UCSD-AML1 (cell line): ENCODE data around the gene PHLDB1.

Experiments
- DNase-seq: peaks from one replicate; lab custom pipeline; 2025; ENCODE audit not compliant: unreplicated experiment; lab: John Stamatoyannopoulos, UW

PHLDB1 gene

GRCh38 chr11:118638726-118639125 is 31.3 kb downstream of the PHLDB1 start:
- no peak for DNase-seq

- no peak for DNase-seq
Measured at GRCh38 chr11:118639899-118640298, 32.5 kb downstream of the PHLDB1 start.

DNA sequence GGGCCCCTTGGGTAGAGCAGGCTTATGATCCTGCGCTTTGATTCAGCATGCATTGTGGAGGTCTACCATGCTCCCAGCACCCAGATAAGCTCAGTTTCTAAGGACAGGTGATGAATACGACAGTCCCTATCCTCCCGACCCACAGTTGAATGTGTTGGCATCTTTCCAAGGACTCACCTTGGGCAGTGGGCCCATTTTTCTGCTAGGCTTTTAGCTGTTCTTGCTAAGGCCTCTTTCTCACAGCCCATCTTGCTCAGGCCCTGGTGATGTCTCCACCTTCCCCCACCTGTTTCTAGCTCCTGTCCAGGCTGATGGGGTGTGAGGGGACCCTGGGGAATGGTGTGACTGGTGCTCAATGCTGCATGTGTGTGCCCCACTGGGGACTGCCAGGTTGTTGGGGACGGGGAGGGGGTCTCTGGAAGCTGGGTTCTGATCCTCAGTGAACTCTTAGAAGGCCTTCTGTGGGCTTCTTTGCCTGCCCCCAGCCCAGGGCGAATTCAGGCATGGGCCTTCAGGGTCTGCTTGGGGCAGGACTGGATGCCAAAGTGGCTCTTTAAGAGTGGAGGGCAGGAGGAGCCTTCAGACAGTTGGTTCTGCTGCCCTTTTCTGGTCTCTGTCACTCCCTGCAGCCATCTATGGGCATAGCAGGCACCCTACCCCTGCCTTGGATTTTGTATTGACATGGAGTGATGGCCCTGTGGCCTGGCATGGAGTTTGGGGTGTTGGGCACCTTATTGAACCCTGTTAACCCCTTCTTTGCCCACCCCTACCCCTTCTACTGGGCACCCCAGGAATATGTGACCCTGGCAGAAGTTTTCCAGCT is 33.1 kb downstream of the PHLDB1 start:
- no peak for DNase-seq

- DNase-seq = no peak
Measured at GRCh38 chr11:118641397-118642019, 34.1 kb downstream of the PHLDB1 start.

DNA sequence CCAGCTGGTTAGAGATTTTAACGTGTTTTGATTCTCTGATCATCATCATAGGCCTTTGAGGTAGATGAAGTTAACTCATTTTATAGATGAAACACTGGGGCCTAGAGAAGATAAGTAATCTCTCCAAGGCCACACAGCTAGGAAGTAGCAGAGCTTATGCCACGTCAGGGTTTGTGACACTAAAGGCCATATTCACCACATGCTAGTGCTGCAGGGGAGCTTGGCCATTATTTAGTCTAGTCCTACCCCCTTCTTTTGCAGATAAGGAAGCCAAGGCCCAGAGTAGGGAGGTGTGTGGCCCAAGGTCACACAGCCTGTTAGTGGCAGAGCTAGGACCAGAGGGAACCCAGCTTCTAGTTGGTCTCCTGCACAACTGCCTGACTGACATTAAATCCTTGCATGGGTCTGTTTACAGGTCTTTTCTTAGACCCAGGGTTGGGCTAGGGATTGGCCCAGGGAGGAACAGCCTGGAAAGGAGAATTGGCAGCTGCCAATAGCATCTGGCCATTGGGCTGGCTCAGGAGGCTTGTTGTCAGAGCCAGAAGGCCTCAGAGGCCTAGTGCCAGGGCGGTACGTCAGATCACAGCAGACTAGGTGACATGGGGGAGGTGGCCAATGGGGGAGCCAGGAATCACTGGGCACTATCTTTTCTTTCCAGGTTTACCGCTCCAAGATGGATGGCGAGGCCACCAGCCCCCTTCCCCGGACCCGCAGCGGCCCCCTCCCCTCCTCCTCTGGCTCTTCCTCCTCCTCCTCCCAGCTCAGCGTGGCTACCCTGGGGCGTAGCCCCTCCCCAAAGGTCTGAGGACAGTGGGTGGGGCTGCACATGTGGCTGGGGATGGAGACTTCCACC is 36.0 kb downstream of the PHLDB1 start:
- DNase-seq = no peak

DNA sequence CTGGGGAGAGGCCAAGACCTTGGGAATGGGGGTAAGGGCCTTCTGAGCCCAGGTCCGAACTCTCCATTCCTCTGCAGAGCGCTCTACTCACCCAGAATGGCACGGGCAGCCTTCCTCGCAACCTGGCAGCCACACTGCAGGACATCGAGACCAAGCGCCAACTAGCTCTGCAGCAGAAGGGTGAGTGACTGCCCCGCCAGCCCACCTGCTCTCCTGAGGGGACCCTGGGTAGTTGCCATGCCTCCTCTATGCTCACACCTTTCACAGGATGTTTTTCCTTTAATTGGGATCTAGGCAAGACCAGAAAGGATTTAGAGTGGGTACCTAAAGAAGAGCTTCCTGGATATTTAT is 36.6 kb downstream of the PHLDB1 start:
- DNase-seq = no peak

- DNase-seq = no peak
Measured at GRCh38 chr11:118644496-118644895, 37.1 kb downstream of the PHLDB1 start.

DNA sequence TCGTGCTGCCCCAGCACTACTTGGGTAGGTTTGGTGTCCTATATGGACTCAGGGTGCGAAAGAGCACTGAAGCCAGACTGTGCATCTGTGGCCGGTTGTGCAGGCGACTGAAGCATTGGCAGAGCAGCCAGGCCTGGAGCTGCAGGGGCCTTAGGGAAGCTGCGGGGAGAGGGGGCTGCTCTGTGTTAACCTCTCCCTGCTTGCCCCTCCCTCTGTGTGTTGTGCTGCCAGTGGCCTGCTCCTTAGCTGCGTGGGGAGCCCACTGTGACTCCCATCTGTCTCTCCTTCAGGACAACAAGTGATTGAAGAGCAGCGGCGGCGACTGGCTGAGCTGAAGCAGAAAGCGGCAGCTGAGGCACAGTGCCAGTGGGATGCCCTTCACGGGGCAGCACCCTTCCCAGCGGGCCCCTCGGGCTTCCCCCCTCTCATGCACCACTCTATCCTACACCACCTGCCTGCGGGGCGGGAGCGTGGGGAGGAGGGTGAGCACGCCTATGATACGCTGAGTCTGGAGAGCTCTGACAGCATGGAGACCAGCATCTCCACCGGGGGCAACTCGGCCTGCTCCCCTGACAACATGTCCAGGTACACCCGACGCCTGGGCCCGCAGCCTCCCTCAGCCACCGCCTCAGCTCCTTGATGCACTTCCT is 37.8 kb downstream of the PHLDB1 start:
- no peak for DNase-seq

GRCh38 chr11:118646393-118646792 is 39.0 kb downstream of the PHLDB1 start:
- DNase-seq = no peak

DNA sequence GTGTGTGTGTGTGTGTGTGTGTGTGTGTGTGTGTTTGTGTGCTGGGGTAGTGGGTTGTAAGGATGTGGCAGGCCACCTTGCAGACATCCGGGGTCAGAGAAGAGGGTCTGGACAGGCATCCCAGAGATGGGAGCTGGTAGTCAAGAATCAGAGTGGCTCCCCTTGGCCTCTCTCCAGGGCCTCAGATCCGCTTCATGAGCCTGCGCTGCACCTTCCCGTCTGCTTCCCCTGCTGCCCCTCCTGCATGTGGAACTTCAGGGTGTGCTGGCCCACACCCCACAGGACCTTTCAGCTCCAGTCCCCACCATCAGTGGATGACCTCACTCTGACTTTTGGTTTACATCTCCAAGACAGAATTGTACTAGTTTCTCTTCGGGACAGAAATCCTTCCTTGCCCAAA is 40.9 kb downstream of the PHLDB1 start:
- DNase-seq = no peak

DNA sequence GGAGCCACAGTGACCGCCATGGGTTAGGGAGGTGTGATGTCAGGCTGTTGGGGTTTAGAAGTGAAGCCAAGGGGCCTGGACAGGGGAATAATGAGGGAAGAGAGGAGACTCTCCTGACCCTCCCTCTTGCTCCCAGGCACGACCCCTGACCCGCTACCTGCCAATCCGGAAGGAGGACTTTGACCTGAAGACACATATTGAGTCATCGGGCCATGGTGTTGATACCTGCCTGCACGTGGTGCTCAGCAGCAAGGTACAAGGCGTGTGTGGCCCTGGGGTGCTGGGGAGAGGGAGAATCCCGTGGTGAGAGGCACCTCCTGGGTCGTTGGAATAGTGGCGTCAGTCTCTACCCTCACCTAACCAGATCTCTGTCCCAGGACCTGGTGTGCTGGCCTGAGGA is 42.5 kb downstream of the PHLDB1 start:
- DNase-seq = no peak

GRCh38 chr11:118650366-118650765 is 43.0 kb downstream of the PHLDB1 start:
- no peak for DNase-seq

DNA sequence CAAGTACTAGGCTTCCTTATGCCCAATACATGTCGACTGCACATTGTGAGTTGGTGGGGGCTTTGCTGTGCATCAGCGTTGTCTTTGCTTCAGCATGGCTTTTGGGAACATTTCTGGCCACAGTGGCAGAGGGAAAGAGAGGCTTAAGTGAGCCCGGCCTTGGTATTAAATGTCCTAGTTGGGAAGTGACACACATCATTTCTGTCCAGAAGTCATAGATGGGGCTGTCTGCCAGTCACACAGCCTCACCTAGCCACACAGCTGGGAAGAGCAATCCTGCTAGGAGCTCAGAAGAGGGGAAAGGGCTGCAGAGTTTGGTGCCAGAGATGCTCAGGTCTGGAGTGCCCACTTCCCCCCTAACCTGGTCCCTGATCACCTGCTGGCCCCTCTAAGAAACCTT is 44.4 kb downstream of the PHLDB1 start:
- no peak for DNase-seq

- peak; percentile 55 for DNase-seq
Measured at GRCh38 chr11:118652681-118653181, 45.3 kb downstream of the PHLDB1 start.

DNA sequence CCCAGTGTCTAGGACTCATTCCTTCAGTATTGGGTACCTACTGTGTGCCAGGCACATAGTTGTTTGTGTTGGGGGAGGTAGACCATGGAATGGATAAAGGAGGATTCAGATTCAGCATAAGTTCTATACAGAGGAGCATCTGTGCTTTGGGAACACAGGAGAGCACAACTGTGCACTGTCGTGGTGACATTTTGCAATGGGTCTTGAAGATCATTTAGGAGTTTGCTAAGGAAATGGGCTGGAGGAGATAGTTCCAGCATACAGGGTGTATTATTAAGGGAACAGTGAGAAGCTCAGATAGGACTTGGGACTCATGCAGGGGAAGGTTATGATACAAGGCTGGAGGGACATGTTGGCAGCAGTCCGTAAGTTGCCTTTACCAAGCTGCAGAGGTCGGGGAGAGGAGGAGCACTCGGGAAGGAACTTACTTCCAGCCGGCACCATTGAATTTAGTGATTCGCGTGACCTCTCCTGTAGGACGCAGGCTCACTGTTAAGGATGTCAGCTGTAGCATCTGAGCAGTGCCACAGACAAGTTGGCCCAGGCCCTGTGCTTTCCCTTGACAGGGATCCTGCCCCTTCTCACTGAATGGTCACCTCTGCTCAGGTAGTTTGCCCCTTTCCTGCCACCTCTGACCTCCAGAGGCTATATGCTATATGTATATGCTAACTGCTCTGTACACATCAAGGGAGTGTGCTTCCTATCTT is 46.4 kb downstream of the PHLDB1 start:
- DNase-seq = no peak

DNA sequence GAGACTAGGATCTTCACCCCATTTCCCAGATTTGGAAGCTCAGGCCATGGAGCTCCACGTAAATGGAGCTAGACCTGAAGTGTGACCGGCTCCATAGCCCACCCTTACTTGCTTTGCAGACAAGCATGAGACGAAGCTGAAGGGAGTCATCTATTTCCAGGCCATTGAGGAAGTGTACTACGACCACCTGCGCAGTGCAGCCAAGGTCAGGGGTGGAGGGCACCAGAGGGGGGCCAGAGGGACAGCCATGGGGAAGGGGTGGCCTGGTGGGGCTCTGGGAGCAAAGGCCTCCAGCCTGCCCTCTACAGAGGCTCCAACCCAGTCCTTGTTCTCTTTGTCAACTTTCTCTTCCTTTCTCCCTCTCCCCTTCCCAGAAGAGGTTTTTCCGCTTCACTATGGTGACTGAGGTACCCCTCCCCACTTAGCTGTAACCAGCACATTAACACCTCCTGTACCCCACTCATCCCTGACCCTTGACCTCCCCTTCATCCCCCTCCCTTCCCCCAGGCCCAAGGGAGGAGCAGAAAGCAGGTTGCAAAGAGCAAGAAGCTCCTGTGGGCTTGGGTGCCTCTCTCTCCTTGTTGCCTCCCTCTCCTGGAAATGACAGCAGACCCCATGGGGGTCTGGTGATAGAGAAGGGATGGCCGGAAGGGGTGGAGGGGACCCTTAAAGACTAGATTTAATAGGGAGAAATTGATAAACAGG is 48.2 kb downstream of the PHLDB1 start:
- DNase-seq = no peak

DNA sequence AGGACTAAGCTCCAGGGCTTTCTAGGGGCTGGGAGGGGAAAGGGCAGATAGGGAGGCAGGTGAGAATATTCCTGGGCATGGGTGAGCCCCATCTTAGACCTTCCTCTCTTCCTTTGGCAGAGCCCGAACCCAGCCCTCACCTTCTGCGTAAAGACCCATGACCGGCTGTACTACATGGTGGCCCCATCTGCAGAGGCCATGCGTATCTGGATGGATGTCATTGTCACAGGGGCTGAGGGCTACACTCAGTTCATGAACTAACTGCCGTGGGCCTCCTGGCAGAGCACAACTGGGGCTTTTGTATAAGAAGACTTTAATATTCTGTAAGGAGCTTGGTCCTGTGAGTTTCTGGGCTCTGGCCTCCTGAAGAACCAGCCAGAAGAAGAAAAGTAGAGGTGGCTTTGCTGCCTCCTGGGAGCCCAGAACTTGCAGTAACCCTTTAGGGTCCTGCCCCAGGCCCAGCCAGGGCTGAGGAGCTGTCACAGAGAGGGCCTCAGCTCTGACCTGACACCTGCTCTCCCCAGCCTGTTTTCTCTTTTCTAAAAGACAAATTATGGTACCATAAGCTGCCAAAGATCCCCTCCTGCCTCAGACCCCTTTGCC is 49.2 kb downstream of the PHLDB1 start:
- no peak for DNase-seq

GRCh38 chr11:118657238-118657637 is 49.8 kb downstream of the PHLDB1 start:
- DNase-seq = no peak

GRCh38 chr11:118657709-118658428 is 50.5 kb downstream of the PHLDB1 start:
- no peak for DNase-seq
